Adipocyte (in vitro differentiated cells): Measurements from ENCODE around the gene CCL8.

Source experiments
- DNase-seq: peaks from one replicate; pipeline ENCODE4 v3.0.0-alpha.2; 2015; ENCODE audit warnings: low read depth
- H3K27me3 ChIP-seq: replicated peaks from 2 replicates; pipeline ENCODE4 v1.7.0; 2013; ENCODE audit warnings: mild to moderate bottlenecking, low read length, moderate library complexity; ENCODE audit not compliant: control insufficient read depth, insufficient read depth
- H3K36me3 ChIP-seq: 2 replicates; pipeline ENCODE4 v1.7.0; 2013; ENCODE audit warnings: low read length, mild to moderate bottlenecking, moderate library complexity; ENCODE audit not compliant: control insufficient read depth, insufficient read depth, severe bottlenecking
- H3K4me1 ChIP-seq: 2 replicates; pipeline ENCODE4 v1.7.0; 2013; ENCODE audit warnings: mild to moderate bottlenecking, low read length, moderate library complexity; ENCODE audit not compliant: control insufficient read depth, insufficient read depth
- H3K4me3 ChIP-seq: 2 replicates; pipeline ENCODE4 v1.7.0; 2013; ENCODE audit warnings: mild to moderate bottlenecking, low read length, moderate library complexity
- H3K9ac ChIP-seq: 2 replicates; pipeline ENCODE4 v1.7.0; 2013; ENCODE audit warnings: mild to moderate bottlenecking, low read length, moderate library complexity
- H3K9me3 ChIP-seq: 2 replicates; pipeline ENCODE4 v1.7.0; 2013; ENCODE audit warnings: mild to moderate bottlenecking, low read length, moderate library complexity; ENCODE audit not compliant: control insufficient read depth

Gene CCL8

DNA sequence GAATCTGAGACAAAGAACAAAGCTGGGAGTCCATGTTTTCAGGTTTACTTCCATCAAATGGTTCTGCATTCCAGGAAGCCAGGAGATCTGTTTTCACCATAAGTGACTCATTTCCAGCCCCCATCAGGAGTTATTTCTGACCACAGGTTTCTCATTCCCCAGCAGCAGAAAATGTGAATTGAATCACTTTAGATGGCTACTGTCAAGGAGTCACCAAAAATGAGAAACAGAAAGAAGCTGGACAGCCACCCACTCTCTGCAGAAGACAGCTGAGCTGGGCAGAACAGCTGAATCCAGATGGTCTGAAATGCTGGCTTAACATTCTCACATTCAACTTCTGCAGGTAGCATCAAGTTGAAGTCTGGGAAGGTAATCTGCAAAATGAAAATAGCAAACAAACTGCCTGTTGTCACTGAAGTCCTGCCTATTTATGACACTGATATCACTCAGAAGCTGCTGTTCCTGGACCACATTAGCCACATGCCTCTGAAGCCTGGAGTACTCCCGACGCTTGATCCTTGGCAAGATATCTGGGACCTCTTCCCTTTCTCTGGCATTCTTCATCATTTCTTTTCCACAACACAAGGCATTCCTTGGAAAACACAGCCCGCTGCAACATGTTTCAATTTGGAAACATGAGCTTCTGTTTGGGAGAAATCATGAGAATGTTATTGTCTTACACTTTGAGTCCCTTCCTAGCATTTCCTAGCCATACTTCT lies 18.4 kb upstream of the CCL8 start:
- H3K9ac ChIP-seq, result no peak overlapping the region
- DNase-seq, result peak; percentile 42
- H3K9me3 ChIP-seq, result no peaks in the 10 kb centered on the region
- no peaks in the 10 kb centered on the region for H3K27me3 ChIP-seq
- no peaks in the 10 kb centered on the region for H3K36me3 ChIP-seq
- H3K4me1 ChIP-seq, result peaks cover 38% of the 10 kb centered on the region
- H3K4me3 ChIP-seq, result no peak overlapping the region

DNA sequence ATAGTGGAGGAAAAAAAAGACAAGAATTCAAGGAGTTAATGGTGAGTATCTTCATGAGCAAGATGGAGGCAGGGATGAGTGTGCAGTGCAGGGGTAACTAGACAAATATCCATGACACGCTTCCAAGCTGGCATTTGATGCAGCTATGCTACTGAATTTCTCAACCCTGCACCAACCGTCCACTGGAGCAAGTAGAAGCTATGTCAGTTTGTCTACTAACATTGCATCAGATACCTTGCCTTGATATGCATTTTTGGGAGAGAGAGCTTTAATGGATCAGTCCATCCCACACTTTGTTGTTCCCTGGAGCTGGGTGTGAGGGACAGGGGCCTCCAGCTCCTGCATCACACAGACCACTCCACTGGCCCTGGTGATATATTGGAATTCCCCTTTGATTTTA lies 17.2 kb upstream of the CCL8 start:
- no peak overlapping the region for H3K9ac ChIP-seq
- H3K27me3 ChIP-seq, result no peaks in the 10 kb centered on the region
- no peaks in the 10 kb centered on the region for H3K36me3 ChIP-seq
- no peaks in the 10 kb centered on the region for H3K9me3 ChIP-seq
- DNase-seq, result peak; percentile 51
- H3K4me3 ChIP-seq, result no peak overlapping the region
- peaks cover 50% of the 10 kb centered on the region for H3K4me1 ChIP-seq

DNA sequence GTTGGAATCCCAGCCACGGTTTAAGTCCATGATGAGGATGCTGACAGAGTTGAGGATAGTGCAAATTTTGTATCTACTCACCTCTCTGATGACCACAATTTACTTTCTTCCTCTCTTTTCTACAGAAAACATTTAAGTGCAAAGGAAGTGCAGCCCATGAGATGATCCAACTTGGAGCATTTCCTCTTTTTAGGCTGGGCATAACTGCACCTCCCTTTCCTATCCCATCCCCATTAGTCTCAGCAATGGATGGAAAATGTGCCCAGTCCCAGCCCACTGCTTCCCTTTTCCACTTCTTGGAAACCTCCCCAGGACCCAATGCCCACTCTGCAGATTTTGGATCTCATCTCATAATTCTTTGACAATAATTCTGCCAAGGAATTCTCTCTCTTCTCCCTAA lies 16.6 kb upstream of the CCL8 start:
- Histone ChIP-seq H3K4me1 (peaks cover 56% of the 10 kb centered on the region), H3K27me3 (no peaks in the 10 kb centered on the region), H3K9ac (no peak overlapping the region), H3K36me3 (no peaks in the 10 kb centered on the region), H3K9me3 (no peaks in the 10 kb centered on the region), H3K4me3 (no peak overlapping the region)
- DNase-seq, result no peak

DNA sequence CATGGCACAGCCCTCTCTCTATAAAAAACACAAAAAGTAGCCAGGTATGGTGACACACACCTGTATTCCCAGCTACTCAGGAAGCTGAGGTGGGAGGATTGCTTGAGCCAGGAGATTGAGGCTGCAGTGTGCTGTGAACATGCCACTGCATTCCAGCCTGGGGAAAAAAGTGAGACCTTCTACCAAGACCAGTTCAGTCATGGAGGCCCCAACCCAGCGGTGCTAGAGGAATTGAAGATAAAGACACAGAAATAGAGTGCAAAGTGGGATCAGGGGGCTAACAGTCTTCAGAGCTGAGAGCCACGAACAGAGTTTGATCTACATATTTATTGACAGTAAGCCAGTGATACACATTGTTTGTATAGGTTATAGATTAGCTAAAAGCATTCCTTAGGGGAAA lies 15.6 kb upstream of the CCL8 start:
- Histone ChIP-seq H3K9me3 (no peaks in the 10 kb centered on the region), H3K27me3 (no peaks in the 10 kb centered on the region), H3K36me3 (no peaks in the 10 kb centered on the region), H3K9ac (no peak overlapping the region), H3K4me1 (peaks cover 63% of the 10 kb centered on the region), H3K4me3 (no peak overlapping the region)
- DNase-seq, result no peak

DNA sequence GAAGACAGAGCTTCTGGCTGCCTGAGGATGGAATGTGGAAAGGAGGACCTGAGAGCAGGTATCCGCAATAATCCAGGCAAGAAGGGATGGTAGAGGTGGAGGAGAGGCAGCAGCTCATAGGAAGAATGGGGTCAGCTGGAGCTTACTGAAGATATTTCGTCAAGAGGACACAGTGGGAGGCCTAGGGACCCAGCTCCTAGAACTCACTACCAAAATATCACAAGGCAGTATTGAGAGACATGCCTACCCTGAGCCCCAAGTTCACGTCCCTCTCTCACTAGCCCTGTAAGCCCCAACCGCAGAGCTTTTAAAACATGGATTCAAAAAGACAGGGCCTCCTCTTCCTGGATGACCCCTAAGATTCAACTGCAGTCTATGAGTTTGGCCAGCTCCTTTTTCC lies 14.2 kb upstream of the CCL8 start:
- H3K36me3 ChIP-seq, result no peaks in the 10 kb centered on the region
- DNase-seq, result no peak
- peaks cover 52% of the 10 kb centered on the region for H3K4me1 ChIP-seq
- no peak overlapping the region for H3K4me3 ChIP-seq
- H3K9me3 ChIP-seq, result no peaks in the 10 kb centered on the region
- no peaks in the 10 kb centered on the region for H3K27me3 ChIP-seq
- H3K9ac ChIP-seq, result no peak overlapping the region

DNA sequence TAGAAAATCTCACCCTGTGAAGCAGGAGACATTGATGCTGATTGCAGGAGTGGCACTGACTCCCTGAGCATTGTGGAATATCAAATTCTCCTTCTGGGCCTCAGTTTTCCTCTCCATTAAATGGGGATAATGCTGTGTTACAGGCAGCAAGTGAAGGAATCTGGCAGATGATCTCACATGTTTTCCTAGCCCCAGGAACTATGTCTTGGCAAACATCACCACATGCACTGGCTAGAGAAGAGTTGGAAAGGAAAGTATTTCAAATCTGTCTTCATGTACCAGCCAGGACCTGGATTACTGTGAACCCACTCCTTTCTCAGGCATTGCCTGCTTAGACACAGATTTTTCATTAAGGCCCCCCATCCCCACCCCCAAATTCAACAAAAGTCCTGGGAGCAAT lies 13.6 kb upstream of the CCL8 start:
- H3K4me3 ChIP-seq, result no peak overlapping the region
- H3K9me3 ChIP-seq, result no peaks in the 10 kb centered on the region
- no peaks in the 10 kb centered on the region for H3K27me3 ChIP-seq
- H3K36me3 ChIP-seq, result no peaks in the 10 kb centered on the region
- no peak for DNase-seq
- no peak overlapping the region for H3K9ac ChIP-seq
- peaks cover 46% of the 10 kb centered on the region for H3K4me1 ChIP-seq

DNA sequence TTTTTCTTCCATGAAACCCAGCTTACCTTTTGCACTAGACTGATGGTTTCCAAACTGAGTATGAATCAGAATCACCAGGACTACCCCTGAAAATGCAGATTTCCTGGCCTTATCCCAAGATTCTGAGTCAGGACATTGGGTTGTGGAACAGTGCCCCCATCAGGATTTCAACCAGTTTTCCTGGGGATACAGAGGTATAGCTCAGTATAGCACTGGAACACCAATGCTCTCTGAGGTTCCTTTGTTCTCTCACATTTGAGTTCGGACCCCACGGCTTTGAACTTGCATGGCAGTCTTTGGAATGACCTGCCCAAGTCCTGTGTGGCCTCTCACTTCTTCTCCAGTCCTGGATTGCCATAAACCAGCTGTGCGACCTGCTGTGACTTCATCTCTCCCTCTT lies 12.8 kb upstream of the CCL8 start:
- DNase-seq, result peak; percentile 77
- no peaks in the 10 kb centered on the region for H3K36me3 ChIP-seq

DNA sequence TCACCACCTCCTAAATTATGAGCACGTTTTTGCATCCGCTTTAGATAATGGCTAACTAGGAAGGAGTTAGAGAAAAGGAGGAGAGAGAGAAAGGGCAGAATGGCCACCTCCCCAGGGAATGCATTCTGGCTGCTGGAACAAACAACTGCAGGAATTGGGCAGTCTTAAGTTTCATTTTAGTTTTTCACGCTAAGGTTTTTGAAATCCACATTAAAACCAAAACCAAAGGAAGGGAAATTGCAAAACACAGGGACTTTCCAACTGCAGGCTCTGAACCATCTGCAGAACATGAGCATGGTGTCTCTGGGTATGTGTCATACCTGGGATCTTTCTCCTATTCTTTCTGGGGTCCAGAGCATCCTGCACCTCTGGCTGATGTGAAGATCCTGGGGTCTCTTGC lies 12.1 kb upstream of the CCL8 start:
- Histone ChIP-seq H3K9ac (peak overlapping the region; percentile 57), H3K27me3 (no peaks in the 10 kb centered on the region), H3K4me1 (peaks cover 40% of the 10 kb centered on the region), H3K4me3 (peak overlapping the region; percentile 35), H3K36me3 (no peaks in the 10 kb centered on the region), H3K9me3 (no peaks in the 10 kb centered on the region)
- peak; percentile 88 for DNase-seq

More for the DNA sequence above, 12.8 kb upstream of the CCL8 start:
- H3K9me3 ChIP-seq, result no peaks in the 10 kb centered on the region
- peaks cover 39% of the 10 kb centered on the region for H3K4me1 ChIP-seq
- peak overlapping the region; percentile 57 for H3K9ac ChIP-seq
- no peaks in the 10 kb centered on the region for H3K27me3 ChIP-seq
- H3K4me3 ChIP-seq, result peak overlapping the region; percentile 35

DNA sequence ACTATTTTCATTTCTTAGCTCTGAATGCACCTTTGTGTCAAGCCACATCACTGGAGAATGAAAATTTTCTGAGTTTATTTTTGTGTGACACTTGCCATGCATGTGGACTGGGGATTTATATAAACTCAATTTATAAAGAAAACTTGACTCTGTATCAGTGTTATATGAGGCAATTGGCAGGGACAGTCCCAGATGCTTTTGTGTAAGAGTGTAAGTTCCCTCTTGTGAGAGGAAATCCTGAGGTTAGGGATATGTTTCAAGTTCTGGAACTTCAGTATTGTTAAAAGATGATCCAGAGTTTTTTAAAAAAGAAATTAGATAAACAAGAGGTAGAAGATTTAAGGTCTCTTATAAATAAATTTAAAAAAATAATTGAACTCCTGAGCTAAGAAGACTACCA lies 10.9 kb upstream of the CCL8 start:
- H3K4me3 ChIP-seq, result no peak overlapping the region
- no peak overlapping the region for H3K9ac ChIP-seq
- H3K27me3 ChIP-seq, result no peaks in the 10 kb centered on the region
- no peaks in the 10 kb centered on the region for H3K9me3 ChIP-seq
- H3K4me1 ChIP-seq, result peaks cover 47% of the 10 kb centered on the region
- DNase-seq, result no peak
- H3K36me3 ChIP-seq, result no peaks in the 10 kb centered on the region

DNA sequence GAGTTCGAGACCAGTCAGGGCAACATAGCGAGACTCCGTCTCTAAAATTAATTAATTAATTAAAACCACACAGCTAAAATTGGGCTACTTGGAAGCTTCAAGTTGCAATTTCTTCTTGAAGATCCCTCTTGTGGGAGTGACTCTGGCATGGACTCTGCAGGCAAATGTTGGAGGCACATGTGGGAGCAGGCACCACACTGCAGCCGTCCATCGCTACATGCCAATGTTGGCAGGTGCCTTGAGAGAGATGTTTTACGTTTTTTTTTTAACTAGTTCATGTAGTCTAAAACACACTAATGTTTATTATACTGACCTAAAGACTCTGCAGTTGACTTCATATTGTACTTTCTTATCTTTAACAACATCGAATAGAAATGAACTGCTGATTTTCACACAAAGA lies 7.9 kb upstream of the CCL8 start:
- Histone ChIP-seq H3K9ac (no peak overlapping the region), H3K36me3 (no peaks in the 10 kb centered on the region), H3K4me3 (no peak overlapping the region), H3K27me3 (no peaks in the 10 kb centered on the region), H3K9me3 (no peaks in the 10 kb centered on the region), H3K4me1 (peaks cover 60% of the 10 kb centered on the region)
- DNase-seq, result no peak

DNA sequence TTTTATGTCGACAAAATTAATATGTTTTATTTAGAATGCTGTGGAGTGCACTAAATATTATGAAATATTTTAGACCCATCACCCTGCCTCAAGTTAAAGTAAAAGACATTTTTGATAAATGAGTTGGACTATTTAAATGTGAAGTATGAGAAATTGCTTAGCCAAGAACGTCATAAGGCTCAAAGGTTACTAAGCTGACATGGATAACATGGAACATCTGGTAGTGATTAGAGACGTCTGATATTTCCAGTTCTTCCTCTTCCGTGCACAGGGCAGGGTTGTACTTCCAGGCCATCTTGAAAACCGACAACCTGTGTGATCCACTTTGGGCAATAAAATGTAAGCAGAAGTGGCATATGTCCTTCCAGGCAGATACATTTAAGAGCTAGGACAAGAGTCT lies 7.2 kb upstream of the CCL8 start:
- Histone ChIP-seq H3K27me3 (no peaks in the 10 kb centered on the region), H3K9me3 (no peaks in the 10 kb centered on the region), H3K4me3 (no peak overlapping the region), H3K36me3 (no peaks in the 10 kb centered on the region), H3K4me1 (peaks cover 53% of the 10 kb centered on the region), H3K9ac (no peak overlapping the region)
- peak; percentile 77 for DNase-seq

DNA sequence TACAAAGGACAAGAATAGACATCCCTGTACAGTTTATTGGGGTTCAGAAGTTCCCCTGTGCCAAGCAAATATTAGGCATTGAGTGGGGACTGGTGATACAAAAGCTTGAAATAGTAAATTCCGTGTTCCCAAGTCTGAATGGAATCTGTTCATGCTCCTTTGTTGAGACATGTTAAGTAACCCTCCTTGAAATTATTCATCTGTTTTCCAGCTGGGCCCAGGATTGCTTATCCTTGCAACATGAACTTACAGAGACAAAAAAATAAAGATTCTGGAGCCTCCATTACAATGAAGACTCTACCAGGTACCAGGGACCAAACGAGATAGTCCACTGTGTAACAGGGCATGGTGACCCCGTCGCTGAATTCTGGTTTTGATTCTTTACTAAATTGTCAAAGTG lies 6.1 kb upstream of the CCL8 start:
- peak; percentile 79 for DNase-seq
- peak overlapping the region; percentile 62 for H3K9ac ChIP-seq
- H3K36me3 ChIP-seq, result no peaks in the 10 kb centered on the region
- peaks cover 42% of the 10 kb centered on the region for H3K4me1 ChIP-seq
- H3K4me3 ChIP-seq, result no peak overlapping the region
- H3K9me3 ChIP-seq, result no peaks in the 10 kb centered on the region
- no peaks in the 10 kb centered on the region for H3K27me3 ChIP-seq
